H1 (cell line): ENCODE results near the gene PLD5. TPM values are rescaled to one million over a fixed set of nuclear protein-coding genes. Genes with fewer than 3 reads are reported as not detected.

Source experiments
- CTCF ChIA-PET: fragments of 300-600 bp; sonication (Branson Sonifier 250); formaldehyde crosslinking; loops from one replicate; lab custom pipeline; 2021; ENCODE audit not compliant: partially characterized antibody; lab: Charles Lee
- POLR2A ChIA-PET: fragments of 300-600 bp; sonication (Branson Sonifier 250); formaldehyde crosslinking; loops from one replicate; lab custom pipeline; 2021; ENCODE audit warnings: inconsistent platforms; ENCODE audit not compliant: partially characterized antibody; lab: Charles Lee
- DNase-seq, 2 experiments: peaks; one replicate each; pipeline versions ENCODE4 v3.0.0 to v3.0.0-alpha.2; 2010 to 2022; ENCODE audit warnings: low spot score in 2 of 2, low read depth in 1 of 2, mixed read lengths in 1 of 2
- FAIRE-seq: peaks from 2 replicates; lab custom pipeline; 2011; peaks lifted over from hg19 to GRCh38; lab: Jason Lieb, UNC
- H2AFZ ChIP-seq: 2 replicates; pipeline ENCODE4 v1.8.1; 2012; ENCODE audit warnings: low read length, inconsistent platforms
- H2AK5ac ChIP-seq: 2 replicates; pipeline ENCODE4 v1.6.1; 2013; ENCODE audit warnings: low read depth, low read length
- H2BK120ac ChIP-seq: replicated peaks from 2 replicates; pipeline ENCODE3; 2013; ENCODE audit warnings: low read depth, low read length, inconsistent platforms
- H2BK12ac ChIP-seq: 2 replicates; pipeline ENCODE4 v1.6.1; 2013; ENCODE audit warnings: low read depth, low read length
- H2BK15ac ChIP-seq: 2 replicates; pipeline ENCODE4 v1.6.1; 2013; ENCODE audit warnings: low read length
- H2BK20ac ChIP-seq: 2 replicates; pipeline ENCODE4 v1.6.1; 2013; ENCODE audit warnings: low read length
- H2BK5ac ChIP-seq: 2 replicates; pipeline ENCODE4 v1.6.1; 2013; ENCODE audit warnings: low read depth, low read length
- H3K14ac ChIP-seq: 2 replicates; pipeline ENCODE4 v1.6.1; 2013; ENCODE audit warnings: inconsistent platforms; ENCODE audit not compliant: insufficient read length
- H3K18ac ChIP-seq: 2 replicates; pipeline ENCODE4 v1.6.1; 2013; ENCODE audit warnings: low read length; ENCODE audit errors: extremely low read depth
- H3K23ac ChIP-seq: 2 replicates; pipeline ENCODE4 v1.6.1; 2013; ENCODE audit warnings: inconsistent platforms; ENCODE audit not compliant: insufficient read length
- H3K23me2 ChIP-seq: 2 replicates; pipeline ENCODE4 v1.6.1; 2013; ENCODE audit warnings: low read depth, low read length
- H3K27ac ChIP-seq: 2 replicates; pipeline ENCODE4 v1.6.1; 2011; ENCODE audit warnings: low read depth, low read length, inconsistent platforms
- H3K27me3 ChIP-seq, 4 experiments: replicated peaks in 1 of 4; 1 replicate in 1 of 4; 2 replicates in 3 of 4; pipeline versions ENCODE4 v1.6.1 to v1.8.1; 2011 to 2013; ENCODE audit warnings: low read length in 3 of 4, mild to moderate bottlenecking in 3 of 4, inconsistent platforms in 2 of 4, mixed read lengths in 2 of 4, moderate library complexity in 1 of 4; ENCODE audit not compliant: control insufficient read depth in 3 of 4, insufficient read depth in 3 of 4; ENCODE audit errors: extremely low read depth in 1 of 4
- H3K36me3 ChIP-seq, 4 experiments: 2 replicates each; pipeline versions ENCODE4 v1.6.1 to v1.8.1; 2011 to 2013; ENCODE audit warnings: mild to moderate bottlenecking in 4 of 4, low read length in 3 of 4, moderate library complexity in 2 of 4, control low read depth in 1 of 4, inconsistent platforms in 1 of 4; ENCODE audit not compliant: insufficient read depth in 4 of 4, control insufficient read depth in 2 of 4
- H3K4ac ChIP-seq: replicated peaks from 2 replicates; pipeline ENCODE3; 2013; ENCODE audit warnings: low read length, low read depth, mixed read lengths, inconsistent platforms; ENCODE audit not compliant: insufficient read length
- H3K4me1 ChIP-seq, 4 experiments: replicated peaks in 1 of 4; 1 replicate in 1 of 4; 2 replicates in 3 of 4; pipeline versions ENCODE4 v1.6.1 to v1.8.1; 2011 to 2013; ENCODE audit warnings: low read length in 3 of 4, inconsistent platforms in 2 of 4, mixed read lengths in 1 of 4; ENCODE audit not compliant: insufficient read depth in 4 of 4, control insufficient read depth in 3 of 4
- H3K4me2 ChIP-seq, 2 experiments: 2 replicates each; pipeline versions ENCODE4 v1.6.1 to v1.8.1; 2011 to 2013; ENCODE audit warnings: low read depth in 2 of 2, low read length in 2 of 2, control low read depth in 1 of 2, inconsistent platforms in 1 of 2, mild to moderate bottlenecking in 1 of 2; ENCODE audit not compliant: insufficient read depth in 1 of 2
- H3K4me3 ChIP-seq, 4 experiments: fragments of 200-600, 300-600 bp in 1 of 4; sonication (generic), shearing (Covaris generic), sonication (Bioruptor Twin) in 1 of 4; 2 replicates each; pipeline versions ENCODE4 v1.5.1 to v1.8.1; 2011 to 2016; ENCODE audit warnings: low read length in 4 of 4, low read depth in 3 of 4, control low read depth in 2 of 4, inconsistent platforms in 2 of 4, mild to moderate bottlenecking in 2 of 4, mixed read lengths in 1 of 4, moderate library complexity in 1 of 4; ENCODE audit not compliant: insufficient read depth in 2 of 4; ENCODE audit errors: extremely low read depth in 1 of 4
- H3K56ac ChIP-seq: replicated peaks from 2 replicates; pipeline ENCODE3; 2013; ENCODE audit warnings: low read depth, mild to moderate bottlenecking, mixed read lengths, low read length, inconsistent platforms; ENCODE audit not compliant: insufficient read length
- H3K79me1 ChIP-seq: 2 replicates; pipeline ENCODE4 v1.6.1; 2013; ENCODE audit warnings: low read depth, low read length, control low read depth
- H3K79me2 ChIP-seq, 2 experiments: 2 replicates each; pipeline versions ENCODE4 v1.6.1 to v1.8.1; 2012 to 2013; ENCODE audit warnings: low read length in 2 of 2, mild to moderate bottlenecking in 2 of 2, inconsistent platforms in 1 of 2; ENCODE audit not compliant: insufficient read depth in 2 of 2, control insufficient read depth in 1 of 2
- H3K9ac ChIP-seq, 4 experiments: replicated peaks in 1 of 4; 1 replicate in 1 of 4; 2 replicates in 3 of 4; pipeline versions ENCODE4 v1.6.1 to v1.8.1; 2011 to 2013; ENCODE audit warnings: low read depth in 3 of 4, low read length in 3 of 4, control low read depth in 2 of 4, mild to moderate bottlenecking in 2 of 4, moderate library complexity in 2 of 4, inconsistent platforms in 1 of 4; ENCODE audit errors: extremely low read depth in 1 of 4
- H3K9me3 ChIP-seq, 2 experiments: 2 replicates each; pipeline versions ENCODE4 v1.6.1 to v1.8.1; 2012 to 2013; ENCODE audit warnings: mild to moderate bottlenecking in 2 of 2, moderate library complexity in 2 of 2, control low read depth in 1 of 2, inconsistent platforms in 1 of 2, low read depth in 1 of 2, low read length in 1 of 2, mixed read lengths in 1 of 2; ENCODE audit not compliant: insufficient read depth in 2 of 2
- H4K20me1 ChIP-seq, 2 experiments: replicated peaks in 1 of 2; 2 replicates each; pipeline versions ENCODE3 to v1.8.1; 2011 to 2013; ENCODE audit warnings: inconsistent platforms in 2 of 2, low read length in 2 of 2, mild to moderate bottlenecking in 1 of 2; ENCODE audit not compliant: insufficient read depth in 2 of 2, control insufficient read depth in 1 of 2
- H4K5ac ChIP-seq: 2 replicates; pipeline ENCODE4 v1.6.1; 2013; ENCODE audit warnings: low read length, low read depth, mixed read lengths, inconsistent platforms; ENCODE audit not compliant: insufficient read length
- H4K8ac ChIP-seq: 2 replicates; pipeline ENCODE4 v1.8.0; 2013; ENCODE audit warnings: mild to moderate bottlenecking, moderate library complexity, low read length, inconsistent platforms; ENCODE audit not compliant: insufficient read depth; ENCODE audit errors: extremely low read depth
- H4K91ac ChIP-seq: replicated peaks from 2 replicates; pipeline ENCODE3; 2013; ENCODE audit warnings: low read length, mixed read lengths, inconsistent platforms; ENCODE audit not compliant: insufficient read length
- SP1 ChIP-seq: IDR thresholded peaks from 2 replicates; pipeline ENCODE4 v1.6.1; 2011; ENCODE audit warnings: low read depth, low read length
- WGBS, 2 experiments: shearing (Covaris generic) in 1 of 2; methylation state at CpG; one replicate each; pipeline versions ENCODE4 v1.1.6 to v1.1.7; 2013 to 2015; ENCODE audit warnings: low lambda C conversion rate in 2 of 2, mixed read lengths in 2 of 2, inconsistent platforms in 1 of 2, low coverage in 1 of 2, missing lambda C conversion rate in 1 of 2; ENCODE audit not compliant: insufficient replicate concordance in 2 of 2, insufficient coverage in 1 of 2, insufficient read length in 1 of 2; ENCODE audit errors: extremely low coverage in 1 of 2, missing lambda C conversion rate in 1 of 2; 5-methylcytosine and 5-hydroxymethylcytosine counted together
- polyA plus RNA-seq, 7 experiments: library from polyadenylated mRNA; depleted of rRNA in 3 of 7; stranded (reverse) in 5 of 7; unstranded in 2 of 7; fragments of >200 nt in 5 of 7; fragments of 200-250 nt in 2 of 7; gene quantifications; 1 replicate in 5 of 7; 2 replicates in 1 of 7; 4 replicates in 1 of 7; pipeline versions ENCODE4 v1.2.1 to v1.2.3, GENCODE V29; 2011 to 2013; ENCODE audit warnings: missing spikeins in 2 of 7, mixed read lengths in 2 of 7
- total RNA-seq: library from RNA; stranded (reverse); fragmentation: NEBNext Ultra II Directional; extraction: Animal tissue kit (Norgen Biotek cat#: 25700); gene quantifications from 2 replicates; pipeline ENCODE4 v1.2.1, GENCODE V29; 2021
- TF ChIP-seq, protein P1 (sequence below), 3 experiments: IDR thresholded peaks; 1 replicate in 2 of 3; 2 replicates in 1 of 3; pipeline versions ENCODE4 v1.5.1 to v1.6.1; 2011; ENCODE audit warnings: low read length in 3 of 3, mild to moderate bottlenecking in 3 of 3, inconsistent platforms in 2 of 3, low read depth in 1 of 3, moderate library complexity in 1 of 3; ENCODE audit not compliant: insufficient read depth in 1 of 3; ENCODE audit errors: control extremely low read depth in 1 of 3

Gene PLD5
- total and polyA plus RNA-seq, 2 of the 8 experiments (the other 6 are each of a cell fraction or from before 2014, with no cell fraction given): 0.86 to 8.5 TPM

- Histone ChIP-seq H3K9ac (no peak overlapping the region), H2BK20ac (no peak overlapping the region), H3K27ac (no peak overlapping the region), H3K79me1 (no peaks in the 10 kb centered on the region), H4K91ac (no peak overlapping the region), H3K27me3 (no peaks in the 10 kb centered on the region), H3K36me3 (no peaks in the 10 kb centered on the region), H3K18ac (no peak overlapping the region), H2AK5ac (no peak overlapping the region), H2BK15ac (no peak overlapping the region), H3K4ac (no peak overlapping the region), H3K14ac (no peak overlapping the region)
- POLR2A ChIA-PET: no interaction called here
- DNase-seq (no peak), FAIRE-seq (no peak)
- WGBS, 2 experiments: 88% methylated on average over 4 of the region's 4 CpGs; no CpG with 5 or more reads in 1 of the 2 experiments
- CTCF ChIA-PET: interaction anchor here (0.6 to 3.0 kb wide), 15 partner anchors 10 to 297 kb away, joined by 3 to 11 read pairs (median 4); no protein-coding TSS in a partner anchor
- TF ChIP-seq SP1: no peak
- TF ChIP-seq, protein P1, sequence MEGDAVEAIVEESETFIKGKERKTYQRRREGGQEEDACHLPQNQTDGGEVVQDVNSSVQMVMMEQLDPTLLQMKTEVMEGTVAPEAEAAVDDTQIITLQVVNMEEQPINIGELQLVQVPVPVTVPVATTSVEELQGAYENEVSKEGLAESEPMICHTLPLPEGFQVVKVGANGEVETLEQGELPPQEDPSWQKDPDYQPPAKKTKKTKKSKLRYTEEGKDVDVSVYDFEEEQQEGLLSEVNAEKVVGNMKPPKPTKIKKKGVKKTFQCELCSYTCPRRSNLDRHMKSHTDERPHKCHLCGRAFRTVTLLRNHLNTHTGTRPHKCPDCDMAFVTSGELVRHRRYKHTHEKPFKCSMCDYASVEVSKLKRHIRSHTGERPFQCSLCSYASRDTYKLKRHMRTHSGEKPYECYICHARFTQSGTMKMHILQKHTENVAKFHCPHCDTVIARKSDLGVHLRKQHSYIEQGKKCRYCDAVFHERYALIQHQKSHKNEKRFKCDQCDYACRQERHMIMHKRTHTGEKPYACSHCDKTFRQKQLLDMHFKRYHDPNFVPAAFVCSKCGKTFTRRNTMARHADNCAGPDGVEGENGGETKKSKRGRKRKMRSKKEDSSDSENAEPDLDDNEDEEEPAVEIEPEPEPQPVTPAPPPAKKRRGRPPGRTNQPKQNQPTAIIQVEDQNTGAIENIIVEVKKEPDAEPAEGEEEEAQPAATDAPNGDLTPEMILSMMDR (IDR thresholded peaks at IDR 0.05; ENCODE audit: control extremely low read depth in 1 of 3, insufficient read depth in 1 of 3, low read depth in 1 of 3, low read length in 3 of 3): peak in 1 of 3 experiments; percentile 16; a peak in 1 of 4 replicates
- TF ChIP-seq, all 59 proteins: peak for 1
- no peaks in the 10 kb centered on the region for H3K9me3 ChIP-seq
- no peaks in the 10 kb centered on the region for H4K20me1 ChIP-seq
- no peaks in the 10 kb centered on the region for H3K79me2 ChIP-seq
- no peak overlapping the region for H3K4me3 ChIP-seq
- H4K8ac ChIP-seq: no peak overlapping the region
- no peaks in the 10 kb centered on the region for H3K23me2 ChIP-seq
- H3K4me1 ChIP-seq: no peaks in the 10 kb centered on the region
- H4K5ac ChIP-seq: no peak overlapping the region
- H3K56ac ChIP-seq: no peak overlapping the region
- H2BK120ac ChIP-seq: no peak overlapping the region
- H2BK5ac ChIP-seq: no peak overlapping the region
- H2BK12ac ChIP-seq: no peak overlapping the region
- no peak overlapping the region for H2AFZ ChIP-seq
- H3K23ac ChIP-seq: no peak overlapping the region
- no peak overlapping the region for H3K4me2 ChIP-seq
These were observed 99.3 kb downstream of the PLD5 start for GRCh38 chr1:242425232-242425631.
